ENCODE data around the gene ELMOD1.

ELMOD1 gene

GRCh38 chr11:107587306-107587979 lies 3.5 kb upstream of the ELMOD1 start:
- DNase-seq: no peak

- no peak for DNase-seq
These were observed 657 bp downstream of the ELMOD1 start for GRCh38 chr11:107591378-107592230.

- no peak for DNase-seq
These were observed 1.3 kb downstream of the ELMOD1 start for GRCh38 chr11:107592231-107592590.

- DNase-seq: no peak
These were observed 1.9 kb downstream of the ELMOD1 start for GRCh38 chr11:107592813-107593212.

GRCh38 chr11:107593951-107594350 lies 3.0 kb downstream of the ELMOD1 start:
- no peak for DNase-seq

GRCh38 chr11:107594736-107595135 lies 3.8 kb downstream of the ELMOD1 start:
- no peak for DNase-seq

GRCh38 chr11:107598225-107599139 lies 7.5 kb downstream of the ELMOD1 start:
- no peak for DNase-seq

- DNase-seq: no peak
These were observed 14.4 kb downstream of the ELMOD1 start for GRCh38 chr11:107605061-107606006.

- no peak for DNase-seq
These were observed 15.2 kb downstream of the ELMOD1 start for GRCh38 chr11:107606141-107606540.

GRCh38 chr11:107608809-107609208 lies 17.9 kb downstream of the ELMOD1 start:
- no peak for DNase-seq

GRCh38 chr11:107609400-107610218 lies 18.7 kb downstream of the ELMOD1 start:
- no peak for DNase-seq

- DNase-seq: no peak
These were observed 21.5 kb downstream of the ELMOD1 start for GRCh38 chr11:107612445-107612844.

GRCh38 chr11:107619926-107620325 lies 29.0 kb downstream of the ELMOD1 start:
- DNase-seq: no peak

GRCh38 chr11:107621081-107621480 lies 30.1 kb downstream of the ELMOD1 start:
- DNase-seq: no peak

- DNase-seq: no peak
These were observed 32.2 kb downstream of the ELMOD1 start for GRCh38 chr11:107623183-107623582.

GRCh38 chr11:107624983-107625684 lies 34.2 kb downstream of the ELMOD1 start:
- no peak for DNase-seq

GRCh38 chr11:107625685-107625989 lies 34.7 kb downstream of the ELMOD1 start:
- DNase-seq: no peak

GRCh38 chr11:107631043-107631442 lies 40.1 kb downstream of the ELMOD1 start:
- no peak for DNase-seq

- no peak for DNase-seq
These were observed 41.0 kb downstream of the ELMOD1 start for GRCh38 chr11:107631931-107632330.

GRCh38 chr11:107646783-107647182 lies 55.8 kb downstream of the ELMOD1 start:
- DNase-seq: no peak

GRCh38 chr11:107648242-107648641 lies 57.3 kb downstream of the ELMOD1 start:
- no peak for DNase-seq
